Measurements from ENCODE around the gene TAPBPL.

DNA sequence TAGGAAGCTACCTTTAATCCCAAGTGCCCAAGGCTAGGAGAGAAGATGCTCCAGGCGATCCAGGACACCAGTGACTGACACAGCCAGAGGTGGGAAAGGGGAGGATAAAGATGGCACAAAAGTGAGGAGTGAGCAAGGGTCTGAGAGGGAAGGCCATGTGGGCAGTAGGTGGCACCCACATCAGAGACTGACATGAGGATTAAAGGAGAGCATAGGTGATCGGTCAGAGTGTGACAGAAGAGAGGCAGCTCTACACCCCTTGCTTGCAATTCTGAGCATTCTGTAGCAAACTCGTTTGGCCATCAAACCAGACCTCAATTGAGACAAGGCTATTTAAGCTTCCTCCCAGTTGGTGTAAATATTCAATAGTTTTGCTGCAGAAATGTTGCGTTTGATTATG, 7.8 kb upstream of the TAPBPL start:
- TF ChIP-seq, protein P1, sequence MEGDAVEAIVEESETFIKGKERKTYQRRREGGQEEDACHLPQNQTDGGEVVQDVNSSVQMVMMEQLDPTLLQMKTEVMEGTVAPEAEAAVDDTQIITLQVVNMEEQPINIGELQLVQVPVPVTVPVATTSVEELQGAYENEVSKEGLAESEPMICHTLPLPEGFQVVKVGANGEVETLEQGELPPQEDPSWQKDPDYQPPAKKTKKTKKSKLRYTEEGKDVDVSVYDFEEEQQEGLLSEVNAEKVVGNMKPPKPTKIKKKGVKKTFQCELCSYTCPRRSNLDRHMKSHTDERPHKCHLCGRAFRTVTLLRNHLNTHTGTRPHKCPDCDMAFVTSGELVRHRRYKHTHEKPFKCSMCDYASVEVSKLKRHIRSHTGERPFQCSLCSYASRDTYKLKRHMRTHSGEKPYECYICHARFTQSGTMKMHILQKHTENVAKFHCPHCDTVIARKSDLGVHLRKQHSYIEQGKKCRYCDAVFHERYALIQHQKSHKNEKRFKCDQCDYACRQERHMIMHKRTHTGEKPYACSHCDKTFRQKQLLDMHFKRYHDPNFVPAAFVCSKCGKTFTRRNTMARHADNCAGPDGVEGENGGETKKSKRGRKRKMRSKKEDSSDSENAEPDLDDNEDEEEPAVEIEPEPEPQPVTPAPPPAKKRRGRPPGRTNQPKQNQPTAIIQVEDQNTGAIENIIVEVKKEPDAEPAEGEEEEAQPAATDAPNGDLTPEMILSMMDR (IDR thresholded peaks at IDR 0.05; ENCODE audit: low read length), result peak; percentile 18; the same call in 1 of the 2 replicates
- no peak for TF ChIP-seq EZH2 (IDR thresholded peaks at IDR 0.05; ENCODE audit: borderline replicate concordance, low read length)

All from OCI-LY1 (cell line).